HG02798 (cell line): ENCODE data around the gene RYR3.
A peak's percentile ranks its signal among the peaks of the same experiment; 100 is the strongest.

Source experiments
- ATAC-seq: cut with Tn5 transposase; IDR thresholded peaks from one replicate; pipeline ENCODE4 v1.9.1; 2021; ENCODE audit warnings: mild to moderate bottlenecking; ENCODE audit not compliant: unreplicated experiment, poor library complexity

RYR3 gene

GRCh38 chr15:33678602-33679001, 367.8 kb downstream of the RYR3 start:
- ATAC-seq: no peak

- no peak for ATAC-seq
Observed at GRCh38 chr15:33679061-33679460, 368.3 kb downstream of the RYR3 start.

GRCh38 chr15:33680336-33680735, 369.6 kb downstream of the RYR3 start:
- no peak for ATAC-seq

GRCh38 chr15:33693166-33693800, 382.5 kb downstream of the RYR3 start:
- no peak for ATAC-seq

GRCh38 chr15:33698126-33698525, 387.4 kb downstream of the RYR3 start:
- ATAC-seq: no peak

- no peak for ATAC-seq
Observed at GRCh38 chr15:33699145-33699544, 388.4 kb downstream of the RYR3 start.

GRCh38 chr15:33699691-33700447, 389.1 kb downstream of the RYR3 start:
- no peak for ATAC-seq

GRCh38 chr15:33700695-33701303, 390.0 kb downstream of the RYR3 start:
- ATAC-seq: peak; percentile 70

- no peak for ATAC-seq
Observed at GRCh38 chr15:33701304-33701696, 390.5 kb downstream of the RYR3 start.

- no peak for ATAC-seq
Observed at GRCh38 chr15:33706173-33706572, 395.4 kb downstream of the RYR3 start.

- ATAC-seq: no peak
Observed at GRCh38 chr15:33710748-33711147, 400.0 kb downstream of the RYR3 start.

- no peak for ATAC-seq
Observed at GRCh38 chr15:33716025-33716424, 405.3 kb downstream of the RYR3 start.

GRCh38 chr15:33720952-33721351, 410.2 kb downstream of the RYR3 start:
- ATAC-seq: no peak

- peak; percentile 57 for ATAC-seq
Observed at GRCh38 chr15:33722005-33722672, 411.4 kb downstream of the RYR3 start.

GRCh38 chr15:33722673-33723015, 411.9 kb downstream of the RYR3 start:
- ATAC-seq: no peak

- no peak for ATAC-seq
Observed at GRCh38 chr15:33724321-33725036, 413.7 kb downstream of the RYR3 start.

- ATAC-seq: no peak
Observed at GRCh38 chr15:33729653-33730052, 418.9 kb downstream of the RYR3 start.

- ATAC-seq: peak; percentile 51
Observed at GRCh38 chr15:33730815-33731214, 420.0 kb downstream of the RYR3 start.

- no peak for ATAC-seq
Observed at GRCh38 chr15:33735143-33735542, 424.4 kb downstream of the RYR3 start.

- ATAC-seq: no peak
Observed at GRCh38 chr15:33735637-33736247, 425.0 kb downstream of the RYR3 start.
